GM12864 (cell line): ENCODE results near the gene MLPH.
A peak's percentile ranks its signal among the peaks of the same experiment; 100 is the strongest.

Source experiments
- DNase-seq: peaks from one replicate; pipeline ENCODE4 v3.0.0-alpha.2; 2011; ENCODE audit warnings: low read depth
- H3K4me3 ChIP-seq: 2 replicates; pipeline ENCODE4 v1.5.1; 2011; ENCODE audit warnings: mild to moderate bottlenecking, low read depth, low read length, control low read depth
- CTCF ChIP-seq: IDR thresholded peaks from 2 replicates; pipeline ENCODE4 v1.5.1; 2011; ENCODE audit warnings: low read depth, mild to moderate bottlenecking, moderate library complexity, low read length, control low read depth, inconsistent platforms; ENCODE audit errors: missing control alignments

Gene MLPH

GRCh38 chr2:237472909-237473877 lies 13.9 kb upstream of the MLPH start:
- no peak for TF ChIP-seq CTCF
- no peak overlapping the region for H3K4me3 ChIP-seq
- no peak for DNase-seq

- DNase-seq: no peak
- H3K4me3 ChIP-seq: no peak overlapping the region
- no peak for TF ChIP-seq CTCF
Measured at GRCh38 chr2:237473878-237474441, 13.1 kb upstream of the MLPH start.

- no peak for DNase-seq
- H3K4me3 ChIP-seq: peak overlapping the region; percentile 46
- no peak for TF ChIP-seq CTCF
Measured at GRCh38 chr2:237474442-237474911, 12.6 kb upstream of the MLPH start.

- peak; percentile 83 for TF ChIP-seq CTCF
- H3K4me3 ChIP-seq: peak overlapping the region; percentile 46
- DNase-seq: no peak
Measured at GRCh38 chr2:237474931-237475703, 11.9 kb upstream of the MLPH start.

GRCh38 chr2:237475704-237476141 lies 11.3 kb upstream of the MLPH start:
- no peak for TF ChIP-seq CTCF
- peak overlapping the region; percentile 46 for H3K4me3 ChIP-seq
- no peak for DNase-seq

- TF ChIP-seq CTCF: no peak
- no peak overlapping the region for H3K4me3 ChIP-seq
- no peak for DNase-seq
Measured at GRCh38 chr2:237478095-237478494, 9.0 kb upstream of the MLPH start.
